Uterus (tissue), 2 donors: ENCODE results near the gene CLDN15.

Source experiments
- CTCF ChIP-seq, 4 experiments: fragments of 200-600 bp in 2 of 4; fragments of 450-650 bp in 2 of 4; sonication (generic) in 2 of 4; IDR thresholded peaks; one replicate each; pipeline ENCODE4 v1.5.1; 2016 to 2019; ENCODE audit warnings: antibody characterized with exemption in 4 of 4, mild to moderate bottlenecking in 2 of 4, moderate library complexity in 1 of 4
- POLR2A ChIP-seq, 2 donors: fragments of 450-650 bp; IDR thresholded peaks; one replicate each; pipeline ENCODE4 v1.6.1; 2016; ENCODE audit warnings: antibody characterized with exemption in 2 of 2, mild to moderate bottlenecking in 1 of 2, moderate library complexity in 1 of 2

DNA sequence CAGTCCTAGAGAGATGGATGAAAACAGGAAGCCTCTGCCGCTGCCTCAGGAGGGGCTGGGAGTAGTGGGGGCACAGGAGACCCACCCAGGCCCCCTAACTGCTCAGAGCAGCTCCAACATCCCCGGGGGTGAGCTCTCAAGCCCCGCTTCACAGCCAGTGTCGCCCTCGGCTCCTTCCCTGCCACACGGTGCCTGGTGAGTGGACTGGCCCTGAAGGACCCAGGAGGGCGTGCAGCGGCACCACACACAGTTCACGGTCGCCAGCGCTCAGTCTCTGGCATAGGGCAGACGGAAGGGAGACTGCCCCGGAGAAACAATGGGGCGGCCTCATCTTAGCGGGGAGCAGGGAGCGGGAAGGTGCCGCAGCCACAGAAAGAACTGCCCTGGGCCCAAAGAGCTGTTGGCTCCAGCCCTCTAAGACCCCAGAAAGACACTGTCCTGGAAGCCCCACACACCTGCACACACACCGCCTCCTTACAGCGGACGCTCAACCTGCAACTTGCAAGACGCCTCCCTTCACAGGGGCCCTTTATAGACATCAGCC, 1.2 kb downstream of the CLDN15 start:
- no peak for TF ChIP-seq CTCF (IDR thresholded peaks at IDR 0.05)
- no peak for TF ChIP-seq POLR2A (IDR thresholded peaks at IDR 0.05)
